Measurements from ENCODE around the gene ADGRG1. TPM values are rescaled to one million over a fixed set of nuclear protein-coding genes. Genes with fewer than 3 reads are reported as not detected.
"Not testable (repeated sequence)": the region's sequence is repeated elsewhere in the genome, so short reads cannot be mapped to it uniquely, and the experiment has no call there.

Gene ADGRG1
- polyA plus RNA-seq, 1 donor = 102 TPM

DNA sequence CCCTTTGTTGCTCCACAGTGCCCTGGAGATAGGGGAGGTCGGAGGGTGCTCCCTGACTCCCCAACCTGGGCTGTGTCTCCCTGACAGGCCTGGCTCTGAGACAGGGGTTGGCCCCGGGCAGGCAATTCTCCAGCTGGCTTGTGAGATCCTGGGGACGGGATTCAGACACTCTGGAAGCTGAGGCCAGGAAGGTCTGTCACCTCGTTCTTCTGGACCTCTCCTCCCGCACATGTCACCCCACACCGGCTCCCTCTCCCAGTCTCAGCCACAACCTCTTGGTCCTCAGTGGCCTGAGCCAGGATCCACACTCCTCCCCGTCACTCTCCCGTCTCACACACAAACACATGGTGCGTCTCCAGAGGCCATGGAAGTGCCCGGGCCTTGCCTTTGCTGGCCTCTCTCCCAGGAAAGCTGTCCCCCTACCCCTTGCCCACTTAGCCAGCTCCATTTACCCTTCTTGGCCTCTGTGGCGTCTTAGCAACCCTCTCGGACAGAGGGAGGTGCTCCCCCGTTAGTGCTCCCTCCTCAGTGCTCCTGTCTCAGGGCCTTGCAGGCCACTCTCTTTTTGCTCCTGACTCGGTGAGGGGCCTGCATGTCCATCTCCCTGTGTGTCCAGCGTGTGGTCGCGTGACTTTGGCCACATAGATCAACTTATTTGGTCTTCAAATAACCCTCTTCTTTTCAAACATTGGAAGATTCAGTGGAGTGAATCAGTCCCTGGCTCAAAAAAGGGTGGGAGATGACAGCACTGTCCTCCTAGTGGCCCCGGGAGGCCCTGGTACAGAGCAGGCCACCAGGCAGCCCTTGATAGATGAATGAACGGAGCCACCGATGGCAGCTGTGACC, 40.4 kb downstream of the ADGRG1 start:
- Histone ChIP-seq H3K36me3 (ENCODE audit: control insufficient read depth, insufficient read depth, low read length) (peaks cover 14% of the 10 kb centered on the region), H3K4me1 (ENCODE audit: control insufficient read depth, insufficient read depth, low read length) (no peaks in the 10 kb centered on the region), H3K27me3 (ENCODE audit: control insufficient read depth, insufficient read depth, low read length) (no peaks in the 10 kb centered on the region), H3K4me3 (ENCODE audit: low read length) (no peak overlapping the region), H3K27ac (ENCODE audit: low read length) (no peak overlapping the region), H3K9me3 (ENCODE audit: control insufficient read depth, low read depth, low read length) (no peaks in the 10 kb centered on the region)
- no CpG with 5 or more reads among the region's 20 CpGs for WGBS (ENCODE audit: insufficient coverage, low lambda C conversion rate)
- no peak for DNase-seq

DNA sequence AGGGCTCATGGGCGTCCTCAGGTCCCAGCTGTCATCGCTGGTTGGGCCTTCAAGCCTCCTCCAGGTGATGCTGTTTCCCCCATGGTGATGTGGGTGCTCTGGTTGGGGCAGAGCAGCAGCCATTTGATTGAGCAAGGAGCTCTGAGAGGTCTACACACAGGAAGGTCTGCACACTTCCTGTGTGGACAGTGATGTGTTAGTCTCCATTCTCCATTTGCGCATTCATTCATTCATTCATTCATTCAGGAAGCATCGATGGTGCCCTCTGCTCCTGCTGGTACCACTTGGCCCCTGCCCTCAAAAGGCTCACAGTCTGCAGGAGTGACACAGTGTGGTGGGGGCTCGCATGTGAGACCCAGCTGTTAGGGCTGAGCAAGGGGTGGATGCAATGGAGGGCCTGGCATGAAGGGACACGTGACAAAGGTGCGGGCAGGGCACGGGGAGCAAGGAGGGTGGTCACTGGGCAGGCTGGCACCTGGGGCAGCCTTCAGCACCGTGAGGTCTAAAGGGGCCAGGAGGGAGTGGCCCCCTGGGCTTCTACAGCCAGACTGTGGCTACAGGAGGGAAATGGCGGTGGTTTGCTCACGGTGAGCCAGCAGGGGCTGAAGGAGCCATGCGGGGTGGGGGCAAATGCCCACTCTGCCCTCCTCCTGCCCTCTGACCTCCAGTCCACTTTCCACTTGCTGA, 41.2 kb downstream of the ADGRG1 start:
- DNase-seq = no peak
- H3K36me3 ChIP-seq (ENCODE audit: control insufficient read depth, insufficient read depth, low read length) = peaks cover 6% of the 10 kb centered on the region
- no peaks in the 10 kb centered on the region for H3K4me1 ChIP-seq (ENCODE audit: control insufficient read depth, insufficient read depth, low read length)
- H3K27me3 ChIP-seq (ENCODE audit: control insufficient read depth, insufficient read depth, low read length) = no peaks in the 10 kb centered on the region
- no peak overlapping the region for H3K4me3 ChIP-seq (ENCODE audit: low read length)
- H3K9me3 ChIP-seq (ENCODE audit: control insufficient read depth, low read depth, low read length) = no peaks in the 10 kb centered on the region
- no peak overlapping the region for H3K27ac ChIP-seq (ENCODE audit: low read length)
- WGBS (ENCODE audit: insufficient coverage, low lambda C conversion rate) = no CpG with 5 or more reads among the region's 12 CpGs

DNA sequence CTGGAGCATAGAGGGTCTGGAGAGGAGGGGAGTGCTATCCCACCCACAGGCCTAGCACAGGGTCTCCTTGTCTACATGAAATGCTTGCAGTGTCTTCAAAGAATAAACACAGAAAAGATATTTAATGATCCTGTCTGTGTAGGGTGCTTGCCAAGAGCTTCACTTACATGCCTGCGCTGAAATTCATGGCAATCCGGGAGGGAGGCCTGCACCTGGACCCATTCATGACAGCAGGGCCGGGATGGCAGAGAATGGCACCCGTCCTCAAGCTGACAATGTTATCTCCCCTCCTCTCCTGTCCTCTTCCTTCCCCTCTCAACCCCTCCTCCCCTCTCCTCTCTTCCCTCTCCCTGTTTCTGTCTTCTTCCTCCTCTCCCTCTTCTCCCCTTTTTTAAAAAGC, 41.8 kb downstream of the ADGRG1 start:
- WGBS (ENCODE audit: insufficient coverage, low lambda C conversion rate) = 60% methylated on average over 1 of the region's 4 CpGs
- no peak for DNase-seq
- Histone ChIP-seq H3K27ac (ENCODE audit: low read length) (no peak overlapping the region), H3K9me3 (ENCODE audit: control insufficient read depth, low read depth, low read length) (no peaks in the 10 kb centered on the region), H3K4me3 (ENCODE audit: low read length) (no peak overlapping the region), H3K4me1 (ENCODE audit: control insufficient read depth, insufficient read depth, low read length) (no peaks in the 10 kb centered on the region), H3K27me3 (ENCODE audit: control insufficient read depth, insufficient read depth, low read length) (no peaks in the 10 kb centered on the region), H3K36me3 (ENCODE audit: control insufficient read depth, insufficient read depth, low read length) (peaks cover 3% of the 10 kb centered on the region)

DNA sequence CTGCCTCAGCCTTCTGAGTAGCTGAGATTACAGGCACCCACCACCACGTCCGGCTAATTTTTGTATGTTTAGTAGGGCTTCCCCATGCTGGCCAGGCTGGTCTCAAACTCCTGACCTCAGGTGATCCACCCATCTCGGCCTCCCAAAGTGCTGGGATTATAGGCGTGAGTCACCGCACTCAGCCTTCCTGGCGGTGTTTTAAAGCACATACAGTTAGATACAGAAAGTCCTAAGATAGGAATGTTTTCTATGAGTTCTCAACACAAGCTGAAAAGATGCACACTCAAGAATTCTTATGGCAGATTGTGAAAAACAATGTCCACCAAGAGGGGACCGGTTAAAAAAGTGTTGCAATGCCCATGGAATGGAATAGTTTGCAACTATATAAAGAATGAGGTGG, 43.0 kb downstream of the ADGRG1 start:
- H3K4me3 ChIP-seq (ENCODE audit: low read length); H3K27me3 ChIP-seq (ENCODE audit: control insufficient read depth, insufficient read depth, low read length); H3K27ac ChIP-seq (ENCODE audit: low read length); DNase-seq; H3K4me1 ChIP-seq (ENCODE audit: control insufficient read depth, insufficient read depth, low read length); H3K9me3 ChIP-seq (ENCODE audit: control insufficient read depth, low read depth, low read length); H3K36me3 ChIP-seq (ENCODE audit: control insufficient read depth, insufficient read depth, low read length): not testable (repeated sequence)
- no CpG with 5 or more reads among the region's 7 CpGs for WGBS (ENCODE audit: insufficient coverage, low lambda C conversion rate)

DNA sequence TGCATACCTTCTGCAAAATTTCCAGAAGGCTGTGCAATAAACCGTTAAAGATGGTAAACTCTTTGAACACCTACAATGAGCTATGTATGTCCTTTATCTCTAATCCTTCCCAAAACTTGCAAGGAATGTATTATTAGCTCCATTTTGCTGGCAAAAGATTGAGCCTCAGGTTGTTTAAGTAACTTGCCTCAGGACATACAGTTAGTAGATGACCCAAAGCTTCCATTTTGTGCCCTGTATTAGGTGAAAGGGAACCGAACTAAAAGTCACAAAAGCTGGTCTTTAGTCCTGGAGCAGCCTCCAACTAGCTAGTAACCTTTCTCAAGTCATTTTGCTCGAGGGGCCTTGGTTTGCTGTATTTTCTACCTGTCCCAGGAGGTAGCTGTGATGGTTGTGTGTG, 44.0 kb downstream of the ADGRG1 start:
- no CpG with 5 or more reads among the region's 3 CpGs for WGBS (ENCODE audit: insufficient coverage, low lambda C conversion rate)
- H3K9me3 ChIP-seq (ENCODE audit: control insufficient read depth, low read depth, low read length) = no peaks in the 10 kb centered on the region

DNA sequence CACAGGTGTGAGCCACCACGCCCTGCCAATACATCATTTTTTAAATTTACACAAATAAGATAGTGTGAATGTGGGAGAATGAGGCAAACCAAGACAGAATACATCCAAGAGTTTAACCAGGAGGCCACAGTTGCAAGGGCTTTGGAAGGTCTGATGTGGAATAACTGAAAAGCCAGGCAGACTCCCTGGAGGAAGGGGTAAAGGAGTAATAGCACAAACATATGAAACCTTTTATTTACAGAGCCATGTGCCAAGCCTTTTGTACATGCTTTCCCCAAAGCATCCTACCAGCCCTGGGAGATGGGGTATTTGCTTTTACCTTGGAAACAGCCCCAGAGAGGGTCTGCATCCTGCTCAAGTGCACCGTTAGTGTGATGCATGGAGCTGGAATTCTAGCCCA, 44.4 kb downstream of the ADGRG1 start:
- Histone ChIP-seq H3K36me3 (ENCODE audit: control insufficient read depth, insufficient read depth, low read length) (no peaks in the 10 kb centered on the region), H3K27me3 (ENCODE audit: control insufficient read depth, insufficient read depth, low read length) (no peaks in the 10 kb centered on the region), H3K4me3 (ENCODE audit: low read length) (no peak overlapping the region), H3K4me1 (ENCODE audit: control insufficient read depth, insufficient read depth, low read length) (no peaks in the 10 kb centered on the region), H3K9me3 (ENCODE audit: control insufficient read depth, low read depth, low read length) (no peaks in the 10 kb centered on the region), H3K27ac (ENCODE audit: low read length) (no peak overlapping the region)
- no peak for DNase-seq
- no CpG with 5 or more reads among the region's 2 CpGs for WGBS (ENCODE audit: insufficient coverage, low lambda C conversion rate)

More for the DNA sequence above, 44.0 kb downstream of the ADGRG1 start:
- DNase-seq = no peak
- no peaks in the 10 kb centered on the region for H3K36me3 ChIP-seq (ENCODE audit: control insufficient read depth, insufficient read depth, low read length)
- H3K27me3 ChIP-seq (ENCODE audit: control insufficient read depth, insufficient read depth, low read length) = no peaks in the 10 kb centered on the region
- H3K27ac ChIP-seq (ENCODE audit: low read length) = no peak overlapping the region
- H3K4me3 ChIP-seq (ENCODE audit: low read length) = no peak overlapping the region
- no peaks in the 10 kb centered on the region for H3K4me1 ChIP-seq (ENCODE audit: control insufficient read depth, insufficient read depth, low read length)

DNA sequence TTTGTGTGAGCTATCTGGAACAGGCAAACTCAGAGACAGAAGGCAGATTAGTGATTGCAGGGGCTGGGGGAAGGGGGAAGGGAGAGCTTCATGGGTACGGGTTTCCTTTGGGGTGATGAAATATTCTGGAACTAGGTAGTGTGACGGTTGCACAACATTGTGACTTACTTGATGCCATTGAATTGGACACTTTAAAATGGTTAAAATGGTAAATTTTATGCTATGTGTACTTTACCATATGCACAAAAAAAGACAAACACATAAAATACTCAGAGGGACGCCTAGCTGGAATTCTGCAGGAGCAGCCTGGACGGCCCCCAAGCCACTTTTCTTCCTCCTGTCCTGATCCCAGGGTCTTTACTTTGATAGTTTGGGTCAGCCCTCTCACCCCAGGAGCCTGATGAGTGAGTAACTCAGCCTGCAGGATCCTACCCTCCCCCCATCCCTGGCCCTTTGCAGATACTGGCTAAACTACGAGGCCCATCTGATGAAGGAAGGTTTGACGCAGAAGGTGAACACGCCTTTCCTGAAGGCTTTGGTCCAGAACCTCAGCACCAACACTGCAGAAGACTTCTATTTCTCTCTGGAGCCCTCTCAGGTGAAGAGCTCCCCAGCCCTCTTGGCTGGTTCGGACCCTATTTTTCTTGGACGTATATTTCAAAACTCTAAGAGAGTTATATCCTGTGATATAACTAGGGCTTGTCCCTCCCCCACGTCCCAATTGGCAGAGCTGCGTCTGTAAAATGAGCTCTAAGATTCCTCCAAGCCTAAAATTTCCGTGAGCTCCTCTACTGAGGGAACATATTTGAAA, 47.5 kb downstream of the ADGRG1 start:
- H3K9me3 ChIP-seq (ENCODE audit: control insufficient read depth, low read depth, low read length) = no peaks in the 10 kb centered on the region
- no peaks in the 10 kb centered on the region for H3K27me3 ChIP-seq (ENCODE audit: control insufficient read depth, insufficient read depth, low read length)
- H3K4me3 ChIP-seq (ENCODE audit: low read length) = no peak overlapping the region
- H3K27ac ChIP-seq (ENCODE audit: low read length) = no peak overlapping the region
- H3K36me3 ChIP-seq (ENCODE audit: control insufficient read depth, insufficient read depth, low read length) = no peaks in the 10 kb centered on the region
- H3K4me1 ChIP-seq (ENCODE audit: control insufficient read depth, insufficient read depth, low read length) = no peaks in the 10 kb centered on the region
- no peak for DNase-seq
- 67% methylated on average over 1 of the region's 12 CpGs for WGBS (ENCODE audit: insufficient coverage, low lambda C conversion rate)

DNA sequence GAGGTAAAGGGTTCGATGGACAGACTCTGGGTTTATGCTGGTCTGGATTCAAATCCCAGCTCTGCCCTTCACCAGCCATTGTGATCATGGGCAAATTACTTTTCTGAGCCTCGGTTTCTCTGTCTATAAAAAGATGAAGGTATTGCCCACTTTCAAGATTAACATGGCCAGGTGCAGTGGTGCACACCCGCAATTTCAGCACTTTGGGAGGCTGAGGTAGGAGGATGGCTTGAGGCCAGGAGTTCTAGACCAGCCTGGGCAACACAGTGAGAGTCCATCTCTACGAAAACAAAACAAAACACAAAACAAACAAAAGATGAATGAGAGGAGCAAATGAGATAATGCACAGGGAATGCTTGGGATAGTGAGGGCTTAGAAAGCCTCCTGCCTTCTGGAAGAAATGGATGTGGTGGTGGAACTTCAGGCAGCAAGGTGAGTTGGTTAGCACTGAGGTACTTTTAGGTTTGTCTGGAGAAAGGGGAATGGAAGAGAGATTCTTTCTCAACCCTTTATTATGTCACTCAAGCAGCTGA, 48.2 kb downstream of the ADGRG1 start:
- no peak for DNase-seq
- no CpG with 5 or more reads among the region's 4 CpGs for WGBS (ENCODE audit: insufficient coverage, low lambda C conversion rate)
- Histone ChIP-seq H3K27ac (ENCODE audit: low read length) (no peak overlapping the region), H3K36me3 (ENCODE audit: control insufficient read depth, insufficient read depth, low read length) (no peaks in the 10 kb centered on the region), H3K4me1 (ENCODE audit: control insufficient read depth, insufficient read depth, low read length) (no peaks in the 10 kb centered on the region), H3K27me3 (ENCODE audit: control insufficient read depth, insufficient read depth, low read length) (no peaks in the 10 kb centered on the region), H3K4me3 (ENCODE audit: low read length) (no peak overlapping the region), H3K9me3 (ENCODE audit: control insufficient read depth, low read depth, low read length) (no peaks in the 10 kb centered on the region)

DNA sequence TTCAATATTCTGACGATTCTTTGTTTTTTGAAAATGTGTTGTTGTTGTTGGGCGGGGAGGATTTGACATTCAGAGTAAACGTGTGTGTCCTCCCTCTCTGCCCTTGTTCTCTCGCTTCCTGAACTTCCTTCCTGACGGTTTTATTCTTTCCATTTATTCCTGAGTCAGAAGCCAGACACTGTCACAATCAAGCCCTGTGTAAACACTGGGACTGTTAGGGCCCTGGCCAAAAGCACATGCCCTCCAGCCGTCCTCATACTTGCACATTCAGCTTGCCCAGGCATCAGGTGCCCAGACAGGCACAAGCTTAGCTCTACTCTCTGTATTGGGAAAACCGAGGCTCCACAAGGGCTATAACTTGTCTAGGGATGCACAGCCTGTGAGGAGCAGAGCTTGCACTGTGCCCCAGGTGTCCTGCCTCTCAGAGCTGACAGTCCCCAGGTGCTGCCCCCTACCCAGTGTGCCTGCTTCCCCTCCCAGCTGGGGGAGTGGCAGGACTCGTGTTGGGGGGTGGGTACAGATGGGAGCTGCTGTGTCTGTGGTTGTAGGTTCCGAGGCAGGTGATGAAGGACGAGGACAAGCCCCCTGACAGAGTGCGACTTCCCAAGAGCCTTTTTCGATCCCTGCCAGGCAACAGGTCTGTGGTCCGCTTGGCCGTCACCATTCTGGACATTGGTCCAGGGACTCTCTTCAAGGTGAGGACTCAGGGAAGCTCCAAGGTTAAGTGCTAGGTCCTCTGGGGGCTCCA, 49.4 kb downstream of the ADGRG1 start:
- Histone ChIP-seq H3K9me3 (ENCODE audit: control insufficient read depth, low read depth, low read length) (no peaks in the 10 kb centered on the region), H3K4me3 (ENCODE audit: low read length) (no peak overlapping the region), H3K27me3 (ENCODE audit: control insufficient read depth, insufficient read depth, low read length) (no peaks in the 10 kb centered on the region), H3K27ac (ENCODE audit: low read length) (no peak overlapping the region), H3K4me1 (ENCODE audit: control insufficient read depth, insufficient read depth, low read length) (no peaks in the 10 kb centered on the region), H3K36me3 (ENCODE audit: control insufficient read depth, insufficient read depth, low read length) (no peaks in the 10 kb centered on the region)
- DNase-seq = no peak
- 100% methylated on average over 1 of the region's 14 CpGs for WGBS (ENCODE audit: insufficient coverage, low lambda C conversion rate)

DNA sequence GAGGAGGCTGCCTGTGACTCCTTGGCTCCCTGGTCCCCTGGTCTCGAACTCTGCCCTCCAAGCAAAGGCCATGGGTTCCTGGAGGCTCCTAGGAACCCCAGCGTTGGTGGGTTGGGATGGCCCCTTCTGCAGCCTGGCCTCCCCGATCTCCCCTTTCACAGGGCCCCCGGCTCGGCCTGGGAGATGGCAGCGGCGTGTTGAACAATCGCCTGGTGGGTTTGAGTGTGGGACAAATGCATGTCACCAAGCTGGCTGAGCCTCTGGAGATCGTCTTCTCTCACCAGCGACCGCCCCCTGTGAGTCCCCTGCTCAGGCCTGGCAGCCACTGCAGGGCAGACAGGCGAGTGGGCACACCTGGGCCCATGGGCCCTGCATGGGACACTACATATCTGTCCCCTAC, 50.6 kb downstream of the ADGRG1 start:
- no peaks in the 10 kb centered on the region for H3K27me3 ChIP-seq (ENCODE audit: control insufficient read depth, insufficient read depth, low read length)
- no peak overlapping the region for H3K4me3 ChIP-seq (ENCODE audit: low read length)
- H3K4me1 ChIP-seq (ENCODE audit: control insufficient read depth, insufficient read depth, low read length) = no peaks in the 10 kb centered on the region
- H3K36me3 ChIP-seq (ENCODE audit: control insufficient read depth, insufficient read depth, low read length) = no peaks in the 10 kb centered on the region
- no peak for DNase-seq
- H3K9me3 ChIP-seq (ENCODE audit: control insufficient read depth, low read depth, low read length) = no peaks in the 10 kb centered on the region
- no CpG with 5 or more reads among the region's 12 CpGs for WGBS (ENCODE audit: insufficient coverage, low lambda C conversion rate)
- H3K27ac ChIP-seq (ENCODE audit: low read length) = no peak overlapping the region

All from large intestine (tissue), 3 donors.